ENCODE results near the gene IGFBP6.
"Not testable (repeated sequence)": the region's sequence is repeated elsewhere in the genome, so short reads cannot be mapped to it uniquely, and the experiment has no call there.

Gene IGFBP6

DNA sequence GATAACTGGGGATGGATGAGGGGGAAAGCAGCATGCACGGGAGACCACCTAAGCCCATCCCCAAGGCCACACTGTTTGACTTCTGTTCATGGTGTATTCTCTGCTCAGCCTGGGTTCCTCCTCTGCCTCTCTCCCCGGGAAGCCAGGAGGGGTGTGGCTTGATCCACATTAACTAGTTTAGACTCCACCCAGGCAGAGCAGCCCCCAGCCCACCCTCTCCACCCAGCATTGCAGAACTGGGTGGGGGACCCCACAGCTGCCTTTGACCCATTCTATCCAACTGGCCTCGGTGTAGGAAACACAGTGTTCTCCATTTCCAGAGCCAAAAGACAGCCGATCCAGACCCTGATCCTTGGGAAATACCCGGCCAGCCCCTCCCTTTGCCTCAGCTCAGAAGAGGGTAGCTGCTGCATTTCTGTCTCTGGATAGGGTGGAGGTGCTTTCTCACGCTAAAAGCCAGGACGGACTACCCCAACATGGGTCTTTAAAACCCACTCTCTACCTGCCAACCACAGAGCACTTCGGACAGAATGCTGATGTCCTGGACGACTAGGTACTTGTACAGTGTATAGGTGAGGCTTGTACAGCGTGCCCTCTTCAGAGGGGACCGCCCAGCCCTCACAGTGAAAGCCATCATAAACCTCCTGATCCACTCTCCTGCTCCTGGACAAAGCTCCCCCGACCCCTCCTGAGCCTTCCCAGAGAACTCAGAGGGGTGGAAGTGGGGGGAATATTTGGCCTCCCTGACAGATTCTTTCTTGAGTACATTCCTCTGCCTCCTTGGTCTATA is 27.7 kb upstream of the IGFBP6 start:
- DNase-seq, result no peak

DNA sequence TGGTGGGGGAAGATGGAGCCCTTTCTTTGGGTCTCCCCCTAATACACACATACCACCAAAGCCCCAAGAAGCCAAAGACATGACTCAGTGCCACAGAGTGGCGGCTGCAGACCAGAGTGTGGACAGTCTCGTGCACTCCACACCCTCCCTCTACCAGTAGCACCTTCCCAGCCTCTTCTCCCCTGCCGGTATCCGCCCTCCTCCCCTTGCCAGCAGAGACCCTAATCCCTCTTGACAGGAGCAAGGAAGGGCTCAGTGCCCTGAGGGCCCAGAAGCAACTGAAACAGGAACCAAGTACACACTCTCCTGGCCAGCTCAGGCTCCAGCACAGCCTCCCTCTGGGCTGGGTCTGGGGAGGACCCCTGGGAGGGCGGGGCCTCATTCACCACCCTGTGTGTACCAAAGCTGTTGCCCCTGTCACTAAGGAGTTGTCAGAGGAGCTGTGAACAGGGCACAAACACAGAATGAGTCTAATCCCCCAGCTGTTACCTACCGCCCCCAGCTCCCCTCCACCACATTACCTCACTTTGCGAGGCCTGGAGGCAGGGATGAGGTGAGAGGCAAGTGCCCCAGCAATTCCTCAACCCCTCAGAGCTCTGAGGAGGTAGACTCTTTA is 26.5 kb upstream of the IGFBP6 start:
- no peak for DNase-seq

DNA sequence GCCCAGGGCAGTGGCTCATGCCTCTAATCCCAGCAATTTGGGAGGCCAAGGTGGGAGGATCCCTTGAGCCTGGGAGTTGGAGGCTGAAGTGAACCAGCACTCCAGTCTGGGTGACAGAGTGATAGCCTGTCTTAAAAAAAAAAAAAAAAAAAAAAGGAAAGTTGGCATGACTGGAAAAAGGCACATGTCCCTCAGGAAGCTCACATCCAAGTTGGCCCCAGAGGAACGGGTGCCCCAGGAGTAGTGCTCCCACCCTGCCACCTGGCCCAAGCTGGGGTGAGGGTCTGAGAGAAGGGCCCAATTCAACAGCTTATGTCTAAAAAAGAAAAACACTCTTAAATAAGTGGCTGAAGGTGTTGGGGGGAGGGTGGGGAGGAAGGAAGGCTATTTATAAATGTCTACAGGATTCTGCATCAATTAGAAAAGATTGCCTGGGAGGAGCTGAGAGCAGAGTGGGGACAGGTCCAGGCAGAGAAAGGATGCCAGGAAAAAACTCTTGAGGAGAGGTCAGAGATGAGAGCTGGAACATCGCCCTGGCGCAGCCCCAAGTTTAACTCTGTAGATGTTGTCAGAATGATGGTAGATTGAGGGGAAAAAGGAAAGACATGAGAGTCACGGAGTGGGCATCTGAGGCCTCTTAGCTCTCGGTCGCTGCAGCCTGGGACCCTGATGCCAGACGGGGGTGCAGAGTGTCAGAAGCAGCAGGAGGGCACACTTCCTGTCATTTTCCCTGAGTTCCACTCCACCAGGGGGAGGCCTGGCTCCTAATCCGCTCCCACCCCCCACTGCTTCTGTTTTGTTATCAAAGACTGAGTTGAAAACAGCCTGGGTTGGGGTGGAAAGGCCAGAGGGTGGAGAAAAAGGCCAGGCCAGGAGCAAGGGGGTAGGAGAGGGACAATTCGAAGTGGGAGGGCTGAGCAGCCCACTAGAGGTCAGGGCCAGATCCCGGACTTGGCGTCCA is 25.6 kb upstream of the IGFBP6 start:
- no peak for DNase-seq

GRCh38 chr12:53073881-53074280 is 23.6 kb upstream of the IGFBP6 start:
- no peak for DNase-seq

GRCh38 chr12:53074283-53074998 is 23.0 kb upstream of the IGFBP6 start:
- no peak for DNase-seq

- DNase-seq, result no peak
Measured at GRCh38 chr12:53074999-53075370, 22.5 kb upstream of the IGFBP6 start.

DNA sequence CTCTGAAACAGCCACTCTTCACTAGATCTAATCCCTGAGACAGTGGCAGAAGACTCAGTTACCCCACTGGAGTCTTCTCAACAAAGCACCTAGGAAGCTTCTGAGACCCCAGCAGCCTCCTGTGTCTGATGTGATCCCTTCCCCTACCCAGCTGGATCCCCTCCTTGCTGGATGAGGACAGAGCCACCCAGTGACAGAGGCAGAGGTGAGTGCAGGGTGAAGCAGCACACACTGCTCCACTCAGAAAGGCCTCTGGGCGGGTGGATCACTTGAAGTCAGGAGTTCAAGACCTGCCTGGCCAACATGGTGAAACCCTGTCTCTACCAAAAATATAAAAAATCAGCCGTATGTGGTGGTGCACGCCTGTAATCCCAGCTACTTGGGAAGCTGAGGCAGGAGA is 21.0 kb upstream of the IGFBP6 start:
- DNase-seq, result no peak

- no peak for DNase-seq
Measured at GRCh38 chr12:53077030-53077429, 20.4 kb upstream of the IGFBP6 start.

DNA sequence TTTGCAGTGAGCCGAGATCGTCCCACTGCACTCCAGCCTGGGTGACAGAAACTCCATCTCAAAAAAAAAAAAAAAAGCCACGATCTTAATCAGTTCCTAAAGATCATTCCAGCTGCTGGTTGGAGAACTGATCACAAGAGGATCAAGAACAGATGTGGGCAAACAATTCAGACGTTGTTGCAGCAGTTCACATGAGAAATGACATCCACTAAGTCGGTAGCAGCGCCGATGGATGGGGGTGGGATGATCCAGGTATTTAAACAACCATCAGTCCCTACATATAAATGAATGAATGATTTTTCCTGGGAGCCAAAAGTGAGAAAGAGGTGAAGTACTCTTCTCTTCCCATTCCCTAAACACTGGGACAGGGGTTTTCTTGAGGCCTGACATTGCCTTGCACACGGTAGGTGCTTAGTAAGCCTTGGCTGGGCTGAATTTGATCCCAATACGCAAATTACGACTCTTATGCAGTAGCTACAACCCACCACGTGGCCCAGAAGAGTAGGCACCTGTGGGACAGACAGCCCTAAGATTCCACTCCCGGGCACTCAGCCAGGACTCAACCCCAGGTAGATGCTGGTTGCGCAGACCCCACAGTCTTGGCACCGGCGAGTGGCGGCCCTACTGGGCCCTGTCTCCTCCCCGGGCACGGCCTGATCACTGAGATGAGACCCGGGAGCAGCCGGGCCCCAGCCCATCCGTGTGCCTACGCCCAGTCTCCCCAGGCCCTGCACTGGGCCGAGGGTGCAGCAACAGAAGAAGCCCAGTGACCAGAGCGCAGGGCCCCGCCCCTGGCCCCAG is 18.8 kb upstream of the IGFBP6 start:
- DNase-seq, result peak in 6 of 56 donors; percentile 49 to 88 (median 66)

- DNase-seq, result peak; percentile 54 to 99 (median 96)
Measured at GRCh38 chr12:53079226-53080117, 18.0 kb upstream of the IGFBP6 start, which contains the start of gene SPRYD3. SPRYD3 (minus strand) TSS chr12:53079390; CDS start chr12:53079333, 57 bp downstream.

GRCh38 chr12:53082637-53083175 is 14.8 kb upstream of the IGFBP6 start:
- DNase-seq, result no peak

DNA sequence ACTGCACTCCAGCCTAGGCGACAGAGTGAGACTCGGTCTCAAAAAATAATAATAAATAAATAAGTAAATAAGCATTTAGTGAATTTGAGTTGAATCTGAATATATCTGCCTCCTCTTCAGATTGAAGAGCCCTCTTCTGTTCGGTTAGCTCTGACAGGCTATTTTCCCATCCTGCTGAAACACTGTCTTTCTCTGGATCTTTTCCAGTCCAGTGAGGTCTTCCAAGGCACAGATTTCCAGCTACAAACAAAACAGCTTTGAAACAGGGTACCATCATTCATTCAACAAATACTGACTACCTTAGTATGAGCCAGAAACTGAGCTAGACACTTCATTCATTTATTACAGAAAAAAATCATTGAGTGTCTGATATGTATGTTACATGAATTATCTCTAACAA is 11.1 kb upstream of the IGFBP6 start:
- DNase-seq, result no peak

DNA sequence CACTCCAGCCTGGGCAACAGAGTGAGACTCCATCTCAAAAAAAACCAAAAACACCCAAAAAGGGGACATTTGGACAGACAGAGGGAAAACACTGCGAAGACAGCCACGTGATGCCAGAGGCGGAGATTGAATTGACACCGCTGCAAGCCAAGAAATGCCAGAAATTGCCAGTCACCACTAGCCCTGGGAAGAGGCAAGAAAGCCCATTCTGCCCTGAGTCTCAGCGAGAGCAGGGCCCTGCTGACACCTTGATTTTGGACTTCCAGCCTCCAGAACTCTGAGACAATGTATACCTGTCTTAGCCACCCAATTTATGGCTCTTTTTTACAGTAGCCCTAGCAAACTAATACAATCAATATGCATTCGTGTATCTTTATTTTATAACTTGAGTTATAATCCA is 7.4 kb upstream of the IGFBP6 start:
- no peak for DNase-seq

- no peak for DNase-seq
Measured at GRCh38 chr12:53090554-53090953, 6.9 kb upstream of the IGFBP6 start.

DNA sequence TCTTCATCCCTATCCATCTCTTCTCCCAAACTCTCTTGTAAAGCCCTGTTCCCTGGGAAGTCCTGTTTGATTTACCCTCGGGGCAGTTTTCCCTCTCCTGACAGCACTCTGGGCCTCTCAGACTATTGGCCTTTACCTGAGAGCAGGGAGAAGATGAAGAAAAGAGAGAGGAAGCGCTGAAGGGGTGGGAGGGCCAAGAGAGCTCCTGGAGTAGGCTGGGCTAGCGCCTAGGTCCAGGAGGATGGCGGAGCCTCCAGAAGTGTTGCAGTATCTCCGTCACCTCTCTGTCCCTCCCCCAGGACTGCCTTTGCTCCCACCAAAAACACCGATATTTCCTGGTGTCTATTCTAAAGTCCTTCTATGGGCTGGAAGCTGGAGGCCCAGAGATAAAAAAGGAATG is 5.7 kb upstream of the IGFBP6 start:
- DNase-seq, result no peak

DNA sequence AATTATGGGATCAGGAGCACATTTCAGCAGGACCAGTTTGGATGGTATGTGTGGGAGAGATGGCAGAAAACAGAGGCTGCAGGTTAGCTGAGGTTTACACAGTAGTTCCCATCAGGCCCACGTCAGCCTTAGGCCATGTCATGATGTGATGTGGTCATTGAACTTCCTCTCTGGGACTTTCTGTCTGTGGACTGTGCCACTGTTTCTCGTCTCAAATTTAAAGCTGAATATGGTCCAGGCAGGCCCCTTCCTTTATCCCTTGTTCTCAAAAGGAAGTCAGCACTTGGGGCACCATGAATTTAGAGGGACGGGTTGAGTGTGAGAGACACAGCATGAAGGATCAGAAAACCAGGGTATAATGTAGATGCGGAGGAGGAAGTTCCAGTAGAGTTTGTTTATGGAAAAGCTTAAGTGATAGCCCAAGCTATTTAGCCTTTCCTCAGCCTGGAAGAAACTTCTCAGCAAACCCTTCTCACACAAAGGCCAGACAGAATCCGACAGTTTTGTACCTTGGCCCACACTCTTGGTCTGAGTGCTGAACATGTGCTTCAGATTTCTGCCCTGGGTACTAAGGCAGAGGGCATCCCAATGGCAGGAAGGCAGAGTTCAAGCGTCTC is 3.6 kb upstream of the IGFBP6 start:
- no peak for DNase-seq

- no peak for DNase-seq
Measured at GRCh38 chr12:53094394-53094787, 3.1 kb upstream of the IGFBP6 start.

DNA sequence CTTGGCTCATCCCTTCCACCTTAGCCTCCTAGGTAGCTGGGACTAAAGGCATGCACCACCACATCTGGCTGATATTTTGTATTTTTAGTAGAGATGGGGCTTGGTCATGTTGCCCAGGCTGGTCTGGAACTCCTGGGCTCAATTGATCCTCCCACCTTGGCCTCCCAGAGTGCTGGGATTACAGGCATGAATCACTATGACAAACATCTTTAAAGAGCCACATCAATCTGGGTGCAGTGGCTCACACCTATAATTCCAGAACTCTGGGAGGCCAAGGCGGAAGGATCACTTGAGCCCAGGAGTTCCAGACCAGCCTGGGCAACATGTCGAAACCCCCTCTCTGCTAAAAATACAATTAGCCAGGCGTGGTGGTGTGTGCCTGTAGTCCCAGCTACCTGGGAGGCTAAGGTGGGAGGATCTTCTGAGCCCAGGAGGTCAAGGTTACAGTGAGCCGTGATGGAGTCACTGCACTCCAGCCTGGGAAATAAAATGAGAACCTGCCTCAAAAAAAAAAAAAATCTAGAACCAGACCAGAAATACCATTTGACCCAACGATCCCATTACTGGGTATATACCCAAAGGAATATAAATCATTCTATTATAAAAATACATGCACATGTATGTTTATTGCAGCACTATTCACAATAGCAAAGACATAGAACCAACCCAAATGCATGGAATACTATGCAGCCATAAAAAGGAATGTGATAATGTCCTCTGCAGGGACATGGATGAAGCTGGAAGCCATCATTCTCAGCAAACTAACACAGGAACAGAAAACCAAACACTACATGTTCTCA is 2.5 kb upstream of the IGFBP6 start:
- DNase-seq, result not testable (repeated sequence)

All from amygdala (tissue), 56 donors.